Measurements from ENCODE around the gene POLR1G. TPM values are rescaled to one million over a fixed set of nuclear protein-coding genes. Genes with fewer than 3 reads are reported as not detected.

Gene POLR1G
- total and polyA plus RNA-seq, 9 of the 15 experiments (the other 6 are each of a cell fraction or from before 2014, with no cell fraction given), result 3.0 to 50.1 (median 27.4) TPM

- peak; percentile 97; the same call in 1 of the 2 replicates for TF ChIP-seq GATAD2B (IDR thresholded peaks at IDR 0.05; ENCODE audit: borderline replicate concordance)
- TF ChIP-seq POLR2B (IDR thresholded peaks at IDR 0.05; ENCODE audit: low read depth, partially characterized antibody), result peak; percentile 47
- no peak for TF ChIP-seq CREBBP (IDR thresholded peaks at IDR 0.05; ENCODE audit: low read depth, low read length)
- TF ChIP-seq POLR2AphosphoS5 (IDR thresholded peaks at IDR 0.05; ENCODE audit: control insufficient read depth, insufficient read depth, low read depth, low read length), result no peak; the same call in 1 of the 2 replicates
- TF ChIP-seq ELF1 (tag; IDR thresholded peaks at IDR 0.05), result peak; percentile 20; the same call in 1 of the 2 replicates
- TF ChIP-seq WHSC1 (IDR thresholded peaks at IDR 0.05; ENCODE audit: low read length), result no peak
- TF ChIP-seq E4F1 (CRISPR knock-in tag; IDR thresholded peaks at IDR 0.05; ENCODE audit: borderline replicate concordance), result no peak
- no peak for TF ChIP-seq TCF7 (IDR thresholded peaks at IDR 0.05; ENCODE audit: borderline replicate concordance)
- no peak for TF ChIP-seq PTRF (tag; IDR thresholded peaks at IDR 0.05)
- TF ChIP-seq ZFPM2 (CRISPR knock-in tag; IDR thresholded peaks at IDR 0.05), result 0 out of 2 replicates have a peak, but pooled peaks have one; percentile 53
- no peak for TF ChIP-seq PHB2 (IDR thresholded peaks at IDR 0.05; ENCODE audit: low read depth)
- 0 out of 2 replicates have a peak, but pooled peaks have one; percentile 13 for TF ChIP-seq ZBTB1 (CRISPR knock-in tag; IDR thresholded peaks at IDR 0.05; ENCODE audit: borderline replicate concordance, low read depth)
- TF ChIP-seq USF2 (CRISPR knock-in tag; IDR thresholded peaks at IDR 0.05), result peak; percentile 53; the same call in 1 of the 2 replicates
- TF ChIP-seq ZFX (CRISPR knock-in tag; IDR thresholded peaks at IDR 0.05), result peak; percentile 28
- 0 out of 2 replicates have a peak, but pooled peaks have one; percentile 5 for TF ChIP-seq KLF1 (tag; IDR thresholded peaks at IDR 0.05)
- TF ChIP-seq RCOR1 (IDR thresholded peaks at IDR 0.05; ENCODE audit: borderline replicate concordance in 1 of 2, low read depth in 2 of 2, low read length in 2 of 2), result 0 out of 4 replicates have a peak, but pooled peaks of 1 of the 2 experiments have one; percentile 29
- peak; percentile 63; the same call in 1 of the 2 replicates for TF ChIP-seq FOXJ2 (tag; IDR thresholded peaks at IDR 0.05)
- no peak for TF ChIP-seq ILF3 (IDR thresholded peaks at IDR 0.05; ENCODE audit: borderline replicate concordance)
- no peak; the same call in 1 of the 2 replicates for TF ChIP-seq EP300 (IDR thresholded peaks at IDR 0.05; ENCODE audit: low read length)
- TF ChIP-seq ZNF436 (CRISPR knock-in tag; IDR thresholded peaks at IDR 0.05), result no peak
- peak; percentile 95 for TF ChIP-seq EGR1 (conservative IDR thresholded peaks at IDR 0.05)
- TF ChIP-seq SLC30A9 (CRISPR knock-in tag; IDR thresholded peaks at IDR 0.05), result no peak
- peak; percentile 24; the same call in 1 of the 2 replicates for TF ChIP-seq CHD2 (IDR thresholded peaks at IDR 0.05; ENCODE audit: low read depth, low read length)
- TF ChIP-seq ZBTB2 (IDR thresholded peaks at IDR 0.05), result peak; percentile 96
These were observed 814 bp upstream of the POLR1G start (continued) for GRCh38 chr19:45405435-45406225.

All from K562 (cell line).